IPS DF 6.9 (cell line): ENCODE results near the gene CYP4A22.
"Not testable (repeated sequence)": the region's sequence is repeated elsewhere in the genome, so short reads cannot be mapped to it uniquely, and the experiment has no call there.

ENCODE experiments used
- DNase-seq: peaks from one replicate; pipeline ENCODE4 v3.0.0-alpha.2; 2013; ENCODE audit warnings: low read depth, low spot score
- H3K27ac ChIP-seq: one replicate; pipeline ENCODE4 v1.5.1; 2013; ENCODE audit warnings: low read length, control low read depth
- H3K27me3 ChIP-seq: 2 replicates; pipeline ENCODE4 v1.6.1; 2013; ENCODE audit warnings: mild to moderate bottlenecking, low read length; ENCODE audit not compliant: control insufficient read depth, insufficient read depth
- H3K36me3 ChIP-seq: 2 replicates; pipeline ENCODE4 v1.6.1; 2013; ENCODE audit warnings: low read length; ENCODE audit not compliant: control insufficient read depth, insufficient read depth
- H3K4me1 ChIP-seq: 2 replicates; pipeline ENCODE4 v1.6.1; 2013; ENCODE audit warnings: low read length; ENCODE audit not compliant: control insufficient read depth, insufficient read depth
- H3K4me3 ChIP-seq: 2 replicates; pipeline ENCODE4 v1.5.1; 2013; ENCODE audit warnings: mild to moderate bottlenecking, low read length
- H3K9me3 ChIP-seq: 2 replicates; pipeline ENCODE4 v1.6.1; 2013; ENCODE audit warnings: low read length, inconsistent platforms; ENCODE audit not compliant: control insufficient read depth, insufficient read depth
- WGBS: extraction: QIAGEN DNeasy Blood & Tissue Kit; methylation state at CpG from one replicate; pipeline ENCODE4 v1.1.7; 2013; ENCODE audit warnings: mixed read lengths, missing lambda C conversion rate; ENCODE audit not compliant: insufficient read length, insufficient coverage; 5-methylcytosine and 5-hydroxymethylcytosine counted together

Gene CYP4A22

DNA sequence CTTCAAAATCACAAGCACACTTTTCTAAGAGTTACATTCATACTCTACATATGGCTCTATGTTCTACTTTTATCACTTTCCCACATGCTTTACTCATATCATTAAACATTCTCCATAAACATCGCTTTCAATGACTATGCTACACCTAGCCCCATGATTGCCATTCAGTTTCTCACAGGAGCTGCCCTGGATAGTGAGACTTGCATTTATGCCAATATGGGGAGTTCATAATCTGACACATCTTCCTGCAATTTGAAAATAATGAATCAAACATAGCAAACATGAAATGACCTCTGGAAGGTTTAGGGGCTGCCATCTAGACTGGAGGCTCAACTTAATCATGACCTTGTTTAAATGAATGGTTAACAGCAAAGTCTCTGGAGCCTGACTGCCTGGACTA lies 9.0 kb upstream of the CYP4A22 start:
- no peaks in the 10 kb centered on the region for H3K36me3 ChIP-seq
- H3K27ac ChIP-seq = no peak overlapping the region
- no peaks in the 10 kb centered on the region for H3K9me3 ChIP-seq
- DNase-seq = no peak
- H3K4me3 ChIP-seq = no peak overlapping the region
- no CpG with 5 or more reads among the region's 1 CpG for WGBS
- no peaks in the 10 kb centered on the region for H3K4me1 ChIP-seq
- H3K27me3 ChIP-seq = no peaks in the 10 kb centered on the region

- H3K27ac ChIP-seq, H3K4me3 ChIP-seq, H3K4me1 ChIP-seq, H3K36me3 ChIP-seq, H3K9me3 ChIP-seq, DNase-seq, H3K27me3 ChIP-seq: not testable (repeated sequence)
- no CpG with 5 or more reads among the region's 2 CpGs for WGBS
Measured at GRCh38 chr1:47128854-47129253, 8.4 kb upstream of the CYP4A22 start.

DNA sequence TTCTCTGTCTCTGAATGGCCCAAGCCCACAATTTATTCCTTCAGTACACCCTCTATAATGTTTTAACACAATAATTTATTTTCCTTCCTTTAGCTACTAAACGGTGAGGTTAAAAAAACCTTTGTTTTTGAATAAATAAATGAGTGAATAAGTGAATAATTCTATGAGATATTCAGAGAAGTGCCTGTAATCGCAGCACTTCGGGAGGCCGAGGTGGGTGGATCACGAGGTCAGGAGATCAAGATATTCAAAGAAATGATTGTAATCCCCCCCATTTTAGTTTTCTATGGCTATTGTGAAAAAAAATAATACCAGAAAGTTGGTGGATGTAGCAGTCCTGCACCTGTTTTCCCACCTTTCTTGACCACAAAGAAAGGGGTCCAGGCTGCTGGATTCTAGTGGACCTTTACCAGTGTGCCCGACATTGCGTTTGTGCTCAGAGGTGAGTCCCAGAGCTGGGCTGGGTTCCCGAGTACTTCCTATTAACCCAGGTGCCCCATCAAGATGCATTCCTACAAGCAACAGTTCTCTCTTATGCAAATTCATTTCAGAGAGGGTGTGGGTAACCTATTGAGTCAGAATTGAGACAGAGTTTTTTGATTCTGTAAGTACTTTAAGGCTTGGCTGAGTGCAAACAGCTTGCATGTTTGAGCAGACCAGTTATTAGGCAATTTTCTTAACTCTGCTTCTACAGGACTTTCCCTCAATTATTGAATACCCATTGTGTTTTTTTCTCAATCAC lies 7.6 kb upstream of the CYP4A22 start:
- not testable (repeated sequence) for H3K4me3 ChIP-seq, DNase-seq, H3K27me3 ChIP-seq, H3K36me3 ChIP-seq, H3K9me3 ChIP-seq, H3K27ac ChIP-seq, H3K4me1 ChIP-seq
- WGBS = no CpG with 5 or more reads among the region's 8 CpGs

DNA sequence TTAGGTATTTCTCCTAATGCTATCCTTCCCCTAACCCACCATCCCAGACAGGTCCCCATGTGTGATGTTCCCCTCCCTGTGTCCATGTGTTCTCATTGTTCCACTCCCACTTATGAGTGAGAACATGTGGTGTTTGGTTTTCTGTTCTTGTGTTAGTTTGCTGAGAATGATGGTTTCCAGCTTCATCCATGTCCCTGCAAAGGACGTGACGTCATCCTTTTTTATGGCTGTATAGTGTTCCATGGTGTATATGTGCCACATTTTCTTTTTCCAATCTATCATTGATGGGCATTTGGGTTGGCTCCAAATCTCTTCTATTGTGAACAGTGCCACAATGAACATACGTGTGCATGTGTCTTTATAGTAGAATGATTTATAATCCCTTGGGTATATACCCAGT lies 4.6 kb upstream of the CYP4A22 start:
- not testable (repeated sequence) for H3K27me3 ChIP-seq, H3K4me1 ChIP-seq, H3K9me3 ChIP-seq, DNase-seq, H3K36me3 ChIP-seq, H3K4me3 ChIP-seq, H3K27ac ChIP-seq
- WGBS = no CpG with 5 or more reads among the region's 3 CpGs

GRCh38 chr1:47137925-47138615 lies 829 bp downstream of the CYP4A22 start:
- Histone ChIP-seq H3K4me3 (no peak overlapping the region), H3K36me3 (no peaks in the 10 kb centered on the region), H3K9me3 (no peaks in the 10 kb centered on the region), H3K4me1 (no peaks in the 10 kb centered on the region), H3K27me3 (no peaks in the 10 kb centered on the region), H3K27ac (no peak overlapping the region)
- DNase-seq = no peak
- no CpG with 5 or more reads among the region's 5 CpGs for WGBS

DNA sequence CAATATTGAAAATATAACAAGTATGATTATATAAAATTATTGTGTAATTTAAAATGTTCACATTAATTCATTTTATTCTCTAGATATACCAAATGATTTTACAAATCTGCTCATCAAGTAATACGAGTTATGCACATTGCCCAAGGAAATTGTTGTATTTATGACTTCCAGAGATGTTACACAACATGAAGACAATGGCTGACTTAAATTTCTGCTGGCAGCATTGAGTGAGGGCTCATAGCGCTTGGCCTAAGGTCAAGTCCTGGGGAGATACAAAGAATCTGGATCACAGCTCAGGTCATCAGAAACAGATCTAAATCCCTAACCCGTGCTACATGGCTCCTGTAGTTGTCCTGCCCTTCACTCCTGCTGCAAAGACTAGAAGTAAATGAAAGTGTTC lies 3.1 kb downstream of the CYP4A22 start:
- not testable (repeated sequence) for H3K27ac ChIP-seq
- WGBS = no CpG with 5 or more reads among the region's 3 CpGs

GRCh38 chr1:47143654-47144053 lies 6.4 kb downstream of the CYP4A22 start:
- H3K9me3 ChIP-seq, H3K27ac ChIP-seq, H3K36me3 ChIP-seq, H3K4me1 ChIP-seq, H3K27me3 ChIP-seq, H3K4me3 ChIP-seq: not testable (repeated sequence)
- DNase-seq = peak; percentile 22
- no CpG with 5 or more reads among the region's 6 CpGs for WGBS

More for the DNA sequence above, 3.1 kb downstream of the CYP4A22 start:
- not testable (repeated sequence) for H3K27me3 ChIP-seq, DNase-seq, H3K4me1 ChIP-seq, H3K36me3 ChIP-seq, H3K9me3 ChIP-seq, H3K4me3 ChIP-seq

DNA sequence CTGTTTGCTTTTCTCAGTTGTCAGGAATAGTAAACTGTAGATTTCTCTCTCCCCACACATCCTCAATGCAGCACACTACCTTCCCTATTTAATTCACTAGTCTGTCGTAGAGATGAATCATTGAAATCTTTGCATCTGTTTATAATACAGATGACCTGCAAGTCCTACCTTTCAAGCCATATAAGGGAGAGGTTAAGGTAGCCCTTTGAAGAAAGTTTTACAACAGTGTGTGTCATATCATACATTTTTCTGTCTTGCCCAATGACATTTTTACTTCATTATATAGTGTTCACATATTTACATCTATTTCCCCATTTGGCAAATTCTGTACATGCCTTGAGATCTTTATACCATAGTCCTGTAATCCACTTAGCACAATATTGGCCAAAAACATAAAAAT lies 9.3 kb downstream of the CYP4A22 start:
- not testable (repeated sequence) for H3K4me3 ChIP-seq, H3K9me3 ChIP-seq, DNase-seq, H3K27me3 ChIP-seq, H3K27ac ChIP-seq, H3K4me1 ChIP-seq, H3K36me3 ChIP-seq
- WGBS = no CpG with 5 or more reads among the region's 1 CpG

GRCh38 chr1:47147047-47147785 lies 10.0 kb downstream of the CYP4A22 start:
- Histone ChIP-seq H3K36me3 (no peaks in the 10 kb centered on the region), H3K27me3 (no peaks in the 10 kb centered on the region), H3K4me1 (no peaks in the 10 kb centered on the region), H3K4me3 (no peak overlapping the region), H3K27ac (no peak overlapping the region), H3K9me3 (no peaks in the 10 kb centered on the region)
- DNase-seq = no peak
- WGBS = no CpG with 5 or more reads among the region's 6 CpGs

GRCh38 chr1:47149162-47149561 lies 11.9 kb downstream of the CYP4A22 start:
- H3K27ac ChIP-seq, H3K9me3 ChIP-seq, H3K36me3 ChIP-seq, DNase-seq, H3K4me3 ChIP-seq, H3K27me3 ChIP-seq, H3K4me1 ChIP-seq: not testable (repeated sequence)
- WGBS = no CpG with 5 or more reads among the region's 9 CpGs
